ENCODE results near the gene ITGBL1. TPM values are rescaled to one million over a fixed set of nuclear protein-coding genes. Genes with fewer than 3 reads are reported as not detected.

The ITGBL1 gene
- total RNA-seq, 2 experiments from 2014 or later: not detected

DNA sequence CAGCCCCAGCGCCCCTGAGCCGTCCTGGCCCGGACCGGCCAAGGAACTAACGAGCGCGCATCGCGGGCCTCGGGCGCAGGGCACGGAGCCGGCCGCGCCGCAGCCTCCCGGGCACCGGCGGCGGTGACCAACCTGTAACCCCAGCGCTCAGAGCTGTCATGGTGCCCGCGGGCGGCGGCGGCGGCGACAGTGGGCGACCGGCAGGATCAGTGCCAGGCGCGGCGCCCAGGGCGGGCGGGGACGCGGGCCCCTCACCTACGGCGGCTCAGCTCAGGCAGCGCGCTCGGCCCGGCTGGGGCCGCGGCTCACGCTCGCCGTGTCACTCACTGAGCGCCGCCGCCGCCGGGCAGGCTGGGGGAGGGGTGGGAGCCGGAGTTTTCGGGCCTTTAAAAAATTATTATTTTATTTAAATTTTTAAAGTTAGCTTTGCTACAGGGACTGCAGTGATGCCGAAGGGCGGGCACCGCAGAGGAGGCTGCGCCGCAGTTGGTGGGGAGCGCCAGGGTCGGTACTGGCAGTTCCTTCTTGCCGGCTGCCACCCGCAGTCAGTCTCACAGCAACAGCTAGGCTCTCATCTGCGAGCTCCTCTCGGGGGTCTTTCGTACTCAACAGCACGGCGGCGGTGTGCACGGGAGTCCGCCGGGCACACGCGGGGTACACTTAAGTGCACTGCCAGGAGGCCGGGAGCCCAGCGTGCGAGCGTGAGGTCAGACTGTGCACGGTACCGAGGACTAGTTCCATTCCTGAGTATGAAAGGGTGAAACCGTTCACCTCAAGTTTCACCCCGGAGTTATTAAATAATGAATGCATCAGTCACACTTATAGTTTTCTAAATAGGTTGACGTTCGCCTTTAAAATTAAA, 36.1 kb upstream of the ITGBL1 start, which contains the start of gene NALCN:
TSS of gene NALCN (minus strand) at position 328 of the 862 bp plus-strand sequence. CDS start 17,382 bp downstream, outside the sequence.
- ChIA-PET POLR2A (no interaction called here), CTCF (no interaction called here)
- no peak within 1 kb of the TSS for H3K27ac ChIP-seq (ENCODE audit: low read depth in 1 of 2, low read length in 2 of 2)

GRCh38 chr13:101417043-101417406, 35.5 kb upstream of the ITGBL1 start:
- DNase-seq (no peak), ATAC-seq (ENCODE audit: poor library complexity) (no peak)
- Histone ChIP-seq H3K27me3 (ENCODE audit: control insufficient read depth in 1 of 2, insufficient read depth in 2 of 2, low read length in 2 of 2) (peaks cover 18 to 28% of the 10 kb centered on the region in 2 experiments), H3K9me3 (ENCODE audit: control insufficient read depth in 1 of 2, insufficient read depth in 1 of 2, low read length in 2 of 2) (peaks cover 0 to 4% of the 10 kb centered on the region in 2 experiments), H3K27ac (ENCODE audit: low read depth in 1 of 2, low read length in 2 of 2) (no peak overlapping the region), H3K4me3 (ENCODE audit: low read length) (no peak overlapping the region), H3K36me3 (ENCODE audit: insufficient read depth, low read length) (no peaks in the 10 kb centered on the region), H3K4me1 (ENCODE audit: insufficient read depth, low read length) (peaks cover 5% of the 10 kb centered on the region)
- POLR2A ChIA-PET: no interaction called here
- peaks cover 2% of the 10 kb centered on the region for H3K9me3 Mint-ChIP-seq
- no peak overlapping the region for H3K27ac Mint-ChIP-seq
- CTCF ChIA-PET: no interaction called here
- no peaks in the 10 kb centered on the region for H3K36me3 Mint-ChIP-seq (ENCODE audit: low read depth)
- no peak overlapping the region for H3K4me3 Mint-ChIP-seq
- H3K4me1 Mint-ChIP-seq (ENCODE audit: low read depth): no peaks in the 10 kb centered on the region
- intact Hi-C loops (cut with DNase I, micrococcal nuclease): no loop called here
- peaks cover 60% of the 10 kb centered on the region for H3K27me3 Mint-ChIP-seq
- TF ChIP-seq, protein P1, sequence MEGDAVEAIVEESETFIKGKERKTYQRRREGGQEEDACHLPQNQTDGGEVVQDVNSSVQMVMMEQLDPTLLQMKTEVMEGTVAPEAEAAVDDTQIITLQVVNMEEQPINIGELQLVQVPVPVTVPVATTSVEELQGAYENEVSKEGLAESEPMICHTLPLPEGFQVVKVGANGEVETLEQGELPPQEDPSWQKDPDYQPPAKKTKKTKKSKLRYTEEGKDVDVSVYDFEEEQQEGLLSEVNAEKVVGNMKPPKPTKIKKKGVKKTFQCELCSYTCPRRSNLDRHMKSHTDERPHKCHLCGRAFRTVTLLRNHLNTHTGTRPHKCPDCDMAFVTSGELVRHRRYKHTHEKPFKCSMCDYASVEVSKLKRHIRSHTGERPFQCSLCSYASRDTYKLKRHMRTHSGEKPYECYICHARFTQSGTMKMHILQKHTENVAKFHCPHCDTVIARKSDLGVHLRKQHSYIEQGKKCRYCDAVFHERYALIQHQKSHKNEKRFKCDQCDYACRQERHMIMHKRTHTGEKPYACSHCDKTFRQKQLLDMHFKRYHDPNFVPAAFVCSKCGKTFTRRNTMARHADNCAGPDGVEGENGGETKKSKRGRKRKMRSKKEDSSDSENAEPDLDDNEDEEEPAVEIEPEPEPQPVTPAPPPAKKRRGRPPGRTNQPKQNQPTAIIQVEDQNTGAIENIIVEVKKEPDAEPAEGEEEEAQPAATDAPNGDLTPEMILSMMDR (IDR thresholded peaks at IDR 0.05): no peak

More for the DNA sequence above, 36.1 kb upstream of the ITGBL1 start, which contains the start of gene NALCN:
- no peak for ATAC-seq (ENCODE audit: poor library complexity)
- DNase-seq: no peak
- H3K4me3 Mint-ChIP-seq: no peak within 1 kb of the TSS
- H3K4me3 ChIP-seq (ENCODE audit: low read length): no peak within 1 kb of the TSS
- H3K27me3 Mint-ChIP-seq: peaks cover 59% of the 10 kb centered on the region
- intact Hi-C loops (cut with DNase I, micrococcal nuclease): no loop called here
- H3K4me1 ChIP-seq (ENCODE audit: insufficient read depth, low read length): peaks cover 5% of the 10 kb centered on the region
- no peaks in the 10 kb centered on the region for H3K36me3 ChIP-seq (ENCODE audit: insufficient read depth, low read length)
- H3K27me3 ChIP-seq (ENCODE audit: control insufficient read depth in 1 of 2, insufficient read depth in 2 of 2, low read length in 2 of 2): peaks cover 18 to 28% of the 10 kb centered on the region in 2 experiments
- no peaks in the 10 kb centered on the region for H3K4me1 Mint-ChIP-seq (ENCODE audit: low read depth)
- TF ChIP-seq, protein P1 (IDR thresholded peaks at IDR 0.05): no peak
- H3K36me3 Mint-ChIP-seq (ENCODE audit: low read depth): no peaks in the 10 kb centered on the region
- H3K27ac Mint-ChIP-seq: no peak within 1 kb of the TSS
- peaks cover 0 to 4% of the 10 kb centered on the region in 2 experiments for H3K9me3 ChIP-seq (ENCODE audit: control insufficient read depth in 1 of 2, insufficient read depth in 1 of 2, low read length in 2 of 2)
- peaks cover 2% of the 10 kb centered on the region for H3K9me3 Mint-ChIP-seq

DNA sequence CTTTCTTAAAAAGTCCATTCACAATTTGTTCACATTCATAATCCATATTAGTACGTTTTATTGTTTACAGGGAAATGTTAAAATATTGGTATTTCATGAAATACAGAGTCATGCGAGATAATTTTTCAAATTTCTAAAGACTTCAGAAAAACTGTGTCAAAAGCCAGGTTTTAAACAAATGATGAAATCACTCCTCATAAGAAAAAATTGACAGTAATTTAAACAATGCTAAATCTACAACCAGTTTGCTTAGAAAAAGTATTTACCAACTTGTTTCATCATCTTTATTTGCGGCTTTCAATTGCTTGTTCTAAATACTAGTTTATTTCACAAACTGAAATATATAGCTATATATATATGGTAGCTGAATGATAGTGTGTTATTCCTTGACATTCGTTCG, 35.0 kb upstream of the ITGBL1 start:
- no peaks in the 10 kb centered on the region for H3K4me1 Mint-ChIP-seq (ENCODE audit: low read depth)
- POLR2A ChIA-PET: no interaction called here
- ATAC-seq (ENCODE audit: poor library complexity) (no peak), DNase-seq (no peak)
- peaks cover 18 to 28% of the 10 kb centered on the region in 2 experiments for H3K27me3 ChIP-seq (ENCODE audit: control insufficient read depth in 1 of 2, insufficient read depth in 2 of 2, low read length in 2 of 2)
- peaks cover 0 to 4% of the 10 kb centered on the region in 2 experiments for H3K9me3 ChIP-seq (ENCODE audit: control insufficient read depth in 1 of 2, insufficient read depth in 1 of 2, low read length in 2 of 2)
- H3K9me3 Mint-ChIP-seq: peaks cover 2% of the 10 kb centered on the region
- no peaks in the 10 kb centered on the region for H3K36me3 Mint-ChIP-seq (ENCODE audit: low read depth)
- TF ChIP-seq, protein P1 (IDR thresholded peaks at IDR 0.05): no peak
- no peaks in the 10 kb centered on the region for H3K36me3 ChIP-seq (ENCODE audit: insufficient read depth, low read length)
- H3K27ac ChIP-seq (ENCODE audit: low read depth in 1 of 2, low read length in 2 of 2): no peak overlapping the region
- peaks cover 5% of the 10 kb centered on the region for H3K4me1 ChIP-seq (ENCODE audit: insufficient read depth, low read length)
- no peak overlapping the region for H3K4me3 Mint-ChIP-seq
- no peak overlapping the region for H3K4me3 ChIP-seq (ENCODE audit: low read length)
- CTCF ChIA-PET: no interaction called here
- intact Hi-C loops (cut with DNase I, micrococcal nuclease): no loop called here
- no peak overlapping the region for H3K27ac Mint-ChIP-seq
- peaks cover 60% of the 10 kb centered on the region for H3K27me3 Mint-ChIP-seq
